ENCODE measurements around the gene DDX19B. TPM values are rescaled to one million over a fixed set of nuclear protein-coding genes. Genes with fewer than 3 reads are reported as not detected.

Gene DDX19B
- total and polyA plus RNA-seq, 12 donors: 22.1 to 55.7 (median 32.4) TPM

DNA sequence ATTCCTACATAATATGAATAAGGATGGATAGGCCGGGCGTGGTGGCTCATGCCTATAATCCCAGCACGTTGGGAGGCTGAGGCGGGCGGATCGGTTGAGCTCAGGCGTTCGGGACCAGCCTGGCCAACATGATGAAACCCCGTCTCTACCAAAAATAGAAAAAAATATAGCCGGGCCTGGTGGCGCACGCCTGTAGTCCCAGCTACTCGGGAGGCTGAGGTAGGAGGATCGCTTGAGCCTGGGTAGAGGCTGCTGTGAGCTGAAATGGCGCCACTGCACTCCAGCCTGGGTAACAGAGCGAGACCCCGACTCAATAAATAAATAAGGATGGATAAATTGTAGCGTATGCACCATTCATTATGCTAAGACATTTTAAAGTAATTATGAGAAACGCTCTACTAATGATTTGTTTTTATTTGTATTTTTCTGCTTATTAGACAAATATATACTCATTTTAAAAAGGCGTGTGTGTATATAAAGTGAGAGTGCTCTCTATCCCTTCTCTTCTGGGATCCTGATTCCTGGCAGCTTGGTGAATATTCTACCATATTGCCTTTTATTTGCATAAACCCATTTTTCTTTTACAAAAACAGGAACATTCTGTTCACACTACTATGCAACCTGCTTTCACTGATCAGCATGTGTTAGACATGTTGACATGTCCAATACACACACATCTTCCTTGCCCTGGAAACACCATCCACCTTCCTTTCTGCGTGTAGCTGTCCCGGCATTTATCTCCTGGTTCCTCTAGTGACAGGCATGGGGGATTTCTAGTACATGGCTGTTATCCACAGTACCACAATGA, 74.1 kb downstream of the DDX19B start:
- H3K27me3 ChIP-seq: no peaks in the 10 kb centered on the region
- TF ChIP-seq POLR2A (IDR thresholded peaks at IDR 0.05): no peak
- TF ChIP-seq, protein P1, sequence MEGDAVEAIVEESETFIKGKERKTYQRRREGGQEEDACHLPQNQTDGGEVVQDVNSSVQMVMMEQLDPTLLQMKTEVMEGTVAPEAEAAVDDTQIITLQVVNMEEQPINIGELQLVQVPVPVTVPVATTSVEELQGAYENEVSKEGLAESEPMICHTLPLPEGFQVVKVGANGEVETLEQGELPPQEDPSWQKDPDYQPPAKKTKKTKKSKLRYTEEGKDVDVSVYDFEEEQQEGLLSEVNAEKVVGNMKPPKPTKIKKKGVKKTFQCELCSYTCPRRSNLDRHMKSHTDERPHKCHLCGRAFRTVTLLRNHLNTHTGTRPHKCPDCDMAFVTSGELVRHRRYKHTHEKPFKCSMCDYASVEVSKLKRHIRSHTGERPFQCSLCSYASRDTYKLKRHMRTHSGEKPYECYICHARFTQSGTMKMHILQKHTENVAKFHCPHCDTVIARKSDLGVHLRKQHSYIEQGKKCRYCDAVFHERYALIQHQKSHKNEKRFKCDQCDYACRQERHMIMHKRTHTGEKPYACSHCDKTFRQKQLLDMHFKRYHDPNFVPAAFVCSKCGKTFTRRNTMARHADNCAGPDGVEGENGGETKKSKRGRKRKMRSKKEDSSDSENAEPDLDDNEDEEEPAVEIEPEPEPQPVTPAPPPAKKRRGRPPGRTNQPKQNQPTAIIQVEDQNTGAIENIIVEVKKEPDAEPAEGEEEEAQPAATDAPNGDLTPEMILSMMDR (IDR thresholded peaks at IDR 0.05): no peak
- no peak overlapping the region for H3K4me3 ChIP-seq
- H3K4me1 ChIP-seq (replicated peaks in 1 of 2): no peaks in the 10 kb centered on the region
- peaks cover 0 to 63% of the 10 kb centered on the region in 2 donors for H3K36me3 ChIP-seq (replicated peaks in 1 of 2)
- WGBS, 4 donors: 95 to 96% (median 96%) methylated on average over 22 of the region's 22 CpGs
- H3K9me3 ChIP-seq (replicated peaks in 1 of 3): no peaks in the 10 kb centered on the region
- no peak overlapping the region for H3K27ac ChIP-seq
- intact Hi-C loops (cut with DNase I): no loop called here
- no peak for DNase-seq

DNA sequence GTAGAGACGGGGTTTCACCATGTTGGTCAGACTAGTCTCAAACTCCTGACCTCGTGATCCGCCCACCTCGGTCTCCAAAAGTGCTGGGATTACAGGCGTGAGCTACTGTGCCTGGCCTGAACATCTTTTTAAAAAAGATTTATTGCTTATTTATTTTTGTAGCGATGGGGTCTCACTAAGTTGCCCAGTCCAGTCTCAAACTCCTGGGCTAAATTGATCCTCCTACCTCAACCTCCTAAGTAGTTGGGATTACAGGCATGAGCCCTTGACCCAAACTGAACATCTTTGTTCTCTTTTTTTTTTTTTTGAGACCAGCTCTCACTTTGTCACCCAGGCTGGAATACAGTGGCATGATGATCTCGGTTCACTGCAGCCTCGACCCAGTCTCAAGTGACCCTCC, 75.2 kb downstream of the DDX19B start:
- Histone ChIP-seq H3K4me3 (no peak overlapping the region), H3K27ac (no peak overlapping the region), H3K36me3 (replicated peaks in 1 of 2) (peaks cover 0 to 53% of the 10 kb centered on the region in 2 donors), H3K9me3 (replicated peaks in 1 of 3) (no peaks in the 10 kb centered on the region), H3K4me1 (replicated peaks in 1 of 2) (peaks cover 0 to under 1% of the 10 kb centered on the region in 2 donors), H3K27me3 (no peaks in the 10 kb centered on the region)
- DNase-seq: no peak
- WGBS, 4 donors: 94 to 97% (median 95%) methylated on average over 8 of the region's 8 CpGs
- TF ChIP-seq, protein P1 (IDR thresholded peaks at IDR 0.05): no peak
- intact Hi-C loops (cut with DNase I): no loop called here

DNA sequence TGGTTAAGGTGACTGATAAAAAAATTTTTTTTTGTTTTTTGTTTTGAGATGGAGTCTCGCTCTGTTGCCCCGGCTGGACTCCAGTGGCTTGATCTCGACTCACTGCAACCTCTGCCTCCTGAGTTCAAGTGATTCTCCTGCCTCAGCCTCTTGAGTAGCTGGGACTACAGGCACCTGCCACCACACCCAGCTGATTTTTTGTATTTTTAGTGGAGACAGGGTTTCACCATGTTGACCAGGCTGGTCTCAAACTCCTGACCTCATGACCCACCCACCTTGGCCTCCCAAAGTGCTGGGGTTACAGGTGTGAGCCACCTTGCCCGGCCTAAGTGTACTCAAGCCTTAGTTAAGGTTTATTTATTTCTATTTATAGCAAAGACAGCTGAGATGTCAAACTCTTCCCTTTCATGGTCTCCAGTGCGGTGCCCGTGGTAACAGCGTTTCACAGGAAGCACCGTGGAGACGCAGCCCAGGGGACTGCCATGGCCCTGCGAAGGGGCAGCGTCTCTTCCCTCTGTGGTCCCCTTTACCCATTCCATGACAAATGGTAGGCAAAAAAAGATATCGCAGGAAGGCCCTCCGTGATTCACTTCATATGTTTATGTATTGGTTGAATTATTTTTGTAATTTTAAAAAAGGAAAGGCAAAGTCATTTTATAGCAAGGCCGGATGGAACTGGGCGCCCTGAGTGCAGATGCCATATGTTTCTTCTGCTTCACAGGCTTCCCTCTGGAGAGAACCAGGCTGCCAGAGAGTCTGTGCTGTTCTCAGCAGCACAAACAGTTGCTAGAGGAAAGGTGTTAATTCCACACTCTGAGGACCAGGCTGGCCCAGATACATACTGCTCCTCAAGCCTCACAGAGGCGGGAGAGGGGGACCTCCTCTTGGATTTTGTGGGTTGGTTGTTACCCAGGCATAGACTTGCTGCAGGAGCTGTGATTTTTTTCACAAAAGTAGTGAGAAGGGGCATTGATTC, 76.9 kb downstream of the DDX19B start:
- intact Hi-C loops (cut with DNase I): no loop called here
- TF ChIP-seq POLR2A (IDR thresholded peaks at IDR 0.05): no peak
- TF ChIP-seq, protein P1 (IDR thresholded peaks at IDR 0.05): no peak
- Histone ChIP-seq H3K36me3 (replicated peaks in 1 of 2) (peaks cover 0 to 38% of the 10 kb centered on the region in 2 donors), H3K27ac (no peak overlapping the region), H3K4me3 (no peak overlapping the region), H3K4me1 (replicated peaks in 1 of 2) (peaks cover 8 to 13% of the 10 kb centered on the region in 2 donors), H3K9me3 (replicated peaks in 1 of 3) (no peaks in the 10 kb centered on the region), H3K27me3 (no peaks in the 10 kb centered on the region)
- no peak for DNase-seq
- WGBS, 4 donors: 87 to 95% (median 89%) methylated on average over 16 of the region's 16 CpGs

DNA sequence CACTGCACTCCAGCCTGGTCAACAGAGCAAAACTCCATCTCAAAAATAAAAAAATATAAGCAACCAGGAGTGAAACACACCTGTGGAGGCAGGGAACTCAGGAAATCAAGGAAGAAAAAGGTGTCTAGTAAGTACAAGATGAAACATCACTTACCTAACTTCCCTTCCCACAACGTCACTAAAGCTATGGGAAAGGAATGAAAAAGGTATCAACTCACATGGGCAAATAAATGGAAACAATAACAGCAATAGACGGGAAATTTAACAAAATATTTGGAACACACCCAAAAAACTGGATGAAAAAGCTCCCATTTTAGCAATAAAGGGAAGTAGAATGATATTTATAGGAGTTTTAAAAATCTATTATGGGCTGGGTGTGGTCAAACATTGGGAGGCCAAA, 78.8 kb downstream of the DDX19B start:
- intact Hi-C loops (cut with DNase I): no loop called here
- no peaks in the 10 kb centered on the region for H3K9me3 ChIP-seq (replicated peaks in 1 of 3)
- H3K4me1 ChIP-seq (replicated peaks in 1 of 2): peaks cover 8 to 18% of the 10 kb centered on the region in 2 donors
- peaks cover 0 to 27% of the 10 kb centered on the region in 2 donors for H3K36me3 ChIP-seq (replicated peaks in 1 of 2)
- no peak overlapping the region for H3K4me3 ChIP-seq
- no peak overlapping the region for H3K27ac ChIP-seq
- no peak for TF ChIP-seq POLR2A (IDR thresholded peaks at IDR 0.05)
- H3K27me3 ChIP-seq: no peaks in the 10 kb centered on the region
- DNase-seq: no peak
- 70 to 79% (median 76%) methylated on average over 2 of the region's 2 CpGs for WGBS, 4 donors

Data from adrenal gland (tissue), 12 donors.